HG02571 (cell line): Measurements from ENCODE around the gene DDX41.

Experiments
- ATAC-seq: cut with Tn5 transposase; IDR thresholded peaks from one replicate; pipeline ENCODE4 v1.9.1; 2021; ENCODE audit warnings: mild to moderate bottlenecking, moderate library complexity; ENCODE audit not compliant: unreplicated experiment

DDX41 gene

GRCh38 chr5:177513500-177513899 lies 3.3 kb downstream of the DDX41 start:
- no peak for ATAC-seq

DNA sequence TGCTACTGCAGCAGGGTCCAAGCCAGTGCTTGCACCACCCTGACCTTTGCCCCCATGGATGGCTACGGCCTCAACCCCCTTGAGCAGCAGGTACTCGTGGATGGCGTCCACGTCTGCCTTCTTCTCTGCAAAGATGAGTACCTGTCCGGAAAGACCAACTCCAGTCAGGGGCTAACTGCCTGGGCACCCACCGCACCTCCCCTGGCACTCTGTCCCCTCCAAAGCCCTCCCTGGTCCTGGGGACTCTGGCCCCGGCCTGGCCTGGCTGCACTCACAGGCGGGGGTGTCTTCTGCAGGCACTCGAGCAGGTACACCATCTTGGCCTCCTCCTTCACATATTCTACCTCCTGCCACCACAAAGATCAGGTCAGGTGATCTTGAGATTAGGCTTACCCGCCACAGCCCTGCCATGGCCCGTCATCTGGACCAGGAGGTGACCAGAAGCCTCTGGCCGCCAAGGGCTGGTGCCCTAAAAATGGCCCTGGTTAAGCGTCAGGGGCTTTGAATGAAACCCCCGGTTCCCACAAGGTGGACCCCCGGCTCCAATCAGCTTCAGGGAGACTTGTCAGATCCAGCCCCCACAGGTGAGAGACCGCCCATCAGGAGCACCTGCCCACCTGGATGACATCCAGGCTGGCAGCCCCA lies 3.9 kb downstream of the DDX41 start:
- no peak for ATAC-seq

DNA sequence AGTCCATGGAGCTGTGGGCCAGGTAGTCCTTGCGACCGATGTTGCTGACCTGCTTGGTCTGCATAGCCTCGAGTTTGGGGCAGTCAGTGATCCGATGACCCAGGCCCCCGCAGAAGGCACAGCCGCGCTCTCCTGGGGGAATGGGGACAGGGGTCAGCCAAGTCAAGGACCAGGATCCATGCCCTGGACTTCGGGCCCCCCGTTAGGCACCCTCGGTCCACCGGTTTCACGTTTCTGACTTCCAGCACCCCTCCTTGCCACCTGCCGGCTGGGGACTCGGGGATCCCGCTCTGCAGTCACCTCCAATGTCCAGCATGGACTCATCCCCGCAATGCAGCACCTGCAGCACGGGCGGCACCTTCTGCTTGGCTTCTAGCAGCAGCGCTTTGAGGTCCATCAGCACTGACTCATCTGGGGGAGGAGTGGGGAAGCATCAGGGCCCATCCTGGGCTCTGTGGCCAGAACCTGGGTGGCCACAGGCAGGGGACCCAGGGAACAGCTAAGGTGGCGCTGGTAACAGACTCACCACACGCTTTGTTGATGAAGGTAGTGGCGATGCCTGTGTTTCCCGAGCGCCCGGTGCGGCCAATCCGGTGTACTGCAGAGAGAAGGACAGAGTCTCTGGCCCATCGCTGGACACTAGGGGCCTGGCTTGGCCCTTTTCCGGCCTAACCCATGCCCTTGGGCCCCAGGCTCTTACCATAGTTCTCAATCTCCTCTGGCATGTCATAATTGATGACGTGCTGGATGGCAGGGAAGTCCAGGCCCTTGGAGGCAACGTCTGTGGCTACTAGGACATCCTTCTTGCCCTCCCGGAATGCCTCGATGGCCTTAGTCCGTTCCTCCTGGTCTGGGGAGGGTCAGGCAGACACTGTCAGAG lies 4.7 kb downstream of the DDX41 start:
- no peak for ATAC-seq

DNA sequence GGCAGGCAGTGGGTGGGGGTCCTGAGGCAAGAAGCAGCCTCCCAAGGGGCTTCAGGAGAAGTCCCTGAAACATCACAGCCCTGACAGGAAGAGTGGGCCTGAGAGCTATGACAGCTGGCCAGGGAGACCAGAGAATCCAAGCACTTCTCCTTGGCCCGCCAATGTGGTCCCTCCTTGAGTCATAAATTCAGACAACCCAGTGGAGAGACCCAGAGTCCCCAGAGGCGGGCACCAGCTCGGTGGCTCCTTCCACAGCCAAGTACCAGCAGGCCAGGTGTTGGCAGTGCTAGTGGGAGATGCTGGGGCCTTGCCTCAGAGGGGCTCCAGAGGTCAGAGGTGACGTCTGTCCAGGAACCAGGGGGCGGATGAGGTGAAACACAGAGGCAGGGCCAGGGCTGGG lies 5.6 kb downstream of the DDX41 start:
- ATAC-seq: no peak

DNA sequence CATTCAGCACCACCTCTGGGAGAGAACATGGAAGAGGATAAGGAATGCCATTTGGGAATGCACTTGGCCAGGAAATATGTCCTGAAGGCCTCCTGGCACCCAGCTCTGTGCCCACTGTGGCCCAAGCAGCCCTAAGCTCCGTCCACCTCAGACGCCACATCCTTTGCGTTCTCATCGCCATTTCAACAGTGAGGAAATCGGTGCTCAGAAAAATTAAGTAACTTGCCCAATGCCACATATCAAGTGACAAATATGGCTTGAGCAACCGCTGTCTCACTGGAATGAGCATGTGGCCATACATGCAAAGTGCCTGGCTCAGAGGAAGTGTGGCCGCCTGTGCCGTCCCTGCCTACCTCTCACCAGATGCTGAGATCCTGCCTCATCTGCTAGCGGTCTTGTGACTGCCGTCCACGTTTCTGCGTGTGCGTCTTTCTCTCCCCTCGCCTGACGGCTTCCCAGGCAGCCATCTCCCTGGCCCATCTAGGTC lies 6.2 kb downstream of the DDX41 start:
- ATAC-seq: peak; percentile 43

- peak; percentile 30 for ATAC-seq
These were observed 6.7 kb downstream of the DDX41 start for GRCh38 chr5:177509991-177510566.

DNA sequence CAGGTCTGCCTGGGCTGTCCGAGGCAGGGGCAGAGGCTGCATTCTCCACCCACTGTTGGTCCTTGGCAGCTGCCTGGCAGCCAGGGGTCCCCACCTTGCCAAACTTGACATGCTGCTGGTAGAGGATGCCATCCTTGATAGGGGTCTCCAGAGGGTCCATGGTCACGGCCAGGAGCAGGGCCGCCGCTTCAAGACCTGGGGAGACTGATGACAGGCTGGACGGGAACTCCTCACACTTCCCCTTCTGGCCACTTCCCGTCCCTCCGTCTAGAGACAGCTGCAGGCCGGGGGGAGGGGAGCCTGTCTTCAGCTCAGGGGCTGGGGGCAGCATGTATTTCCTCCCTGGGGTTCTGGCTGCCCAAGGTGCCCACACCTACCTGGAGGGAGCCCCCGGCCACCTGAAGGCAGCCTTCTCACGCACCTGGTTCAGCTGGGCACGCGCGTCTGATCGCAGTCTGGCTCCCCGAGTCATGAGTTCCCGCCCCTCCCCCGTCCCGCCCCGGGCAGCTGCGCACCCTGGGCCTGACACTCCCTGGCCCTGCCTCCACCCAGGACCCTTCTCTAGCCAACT lies 7.3 kb downstream of the DDX41 start, which contains the start of gene DOK3:
DOK3 (minus strand) TSS at position 446 of the 571 bp plus-strand sequence; CDS start at position 160, 286 bp downstream.
- ATAC-seq: peak; percentile 32

DNA sequence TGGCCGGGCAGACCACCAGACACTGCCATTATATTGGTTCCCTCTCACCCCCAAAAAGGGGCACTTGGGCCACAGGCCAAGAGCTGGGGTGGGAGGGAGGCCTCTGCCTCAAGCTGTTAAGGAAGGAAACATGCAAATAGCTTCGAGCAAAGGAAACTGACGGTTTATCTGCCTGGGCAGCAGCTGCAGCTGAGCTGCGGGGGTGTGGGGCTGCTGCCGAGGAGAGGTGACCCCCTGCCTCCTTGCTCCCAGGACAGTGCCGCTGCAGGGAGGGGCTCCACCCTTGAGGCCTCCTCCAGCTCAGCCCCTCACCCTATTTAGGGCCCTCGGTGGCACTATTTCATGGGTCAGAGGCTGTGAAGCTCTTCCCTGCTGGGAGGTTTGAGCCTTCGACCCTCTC lies 7.9 kb downstream of the DDX41 start:
- ATAC-seq: peak; percentile 28

GRCh38 chr5:177508221-177508611 lies 8.5 kb downstream of the DDX41 start:
- no peak for ATAC-seq

DNA sequence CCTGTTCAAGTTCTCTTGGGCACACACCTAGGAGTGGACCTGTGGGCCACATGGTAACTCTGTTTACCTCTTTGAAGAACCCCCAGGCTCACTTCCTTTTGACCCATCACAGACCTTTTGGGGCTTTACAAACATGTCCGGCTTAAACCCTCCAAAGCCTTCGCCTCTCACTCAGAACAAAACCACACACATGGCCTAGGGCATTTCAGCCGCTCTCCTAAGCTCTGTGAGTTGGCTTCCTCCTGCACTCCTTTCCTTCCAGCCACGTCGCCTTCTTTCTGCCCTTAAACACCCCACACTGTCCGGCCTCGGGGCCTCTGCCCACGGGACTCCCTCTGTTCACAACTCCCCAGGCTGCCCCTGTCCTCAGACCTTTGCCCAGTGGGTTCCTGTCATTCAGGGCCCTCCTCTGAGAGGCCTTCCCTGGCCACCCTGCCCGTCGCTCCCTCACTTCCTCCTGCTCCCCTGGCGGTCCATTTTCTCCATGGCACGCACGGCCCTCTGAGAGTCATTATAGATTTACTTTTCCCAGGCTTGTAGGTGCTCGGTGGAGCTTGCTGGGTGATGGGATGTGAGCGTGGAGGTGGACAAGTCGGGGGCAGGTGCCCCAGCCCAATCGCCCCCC lies 9.1 kb downstream of the DDX41 start:
- ATAC-seq: no peak

GRCh38 chr5:177507165-177507564 lies 9.6 kb downstream of the DDX41 start:
- no peak for ATAC-seq

DNA sequence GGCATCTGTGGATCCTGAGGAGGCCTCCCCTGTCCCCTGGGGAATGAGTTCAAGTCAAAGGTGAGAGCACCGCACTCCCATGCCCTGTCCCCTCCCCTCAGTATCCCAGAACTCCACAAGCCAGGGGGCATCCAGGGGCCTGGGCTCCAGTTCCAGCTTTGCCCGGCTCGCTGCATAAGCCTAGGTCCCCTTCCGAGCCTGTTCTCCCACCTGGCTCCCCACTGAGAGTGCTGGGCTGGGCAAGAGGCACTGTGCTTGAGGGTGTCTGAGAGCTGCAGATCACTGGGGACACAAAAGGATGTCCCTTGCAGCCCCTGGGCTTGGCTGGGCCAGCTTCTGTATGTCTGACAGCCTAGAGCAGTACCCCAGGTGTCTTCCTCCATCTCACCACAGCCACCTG lies 11.7 kb downstream of the DDX41 start:
- ATAC-seq: no peak

GRCh38 chr5:177504086-177505056 lies 12.4 kb downstream of the DDX41 start:
- ATAC-seq: no peak

DNA sequence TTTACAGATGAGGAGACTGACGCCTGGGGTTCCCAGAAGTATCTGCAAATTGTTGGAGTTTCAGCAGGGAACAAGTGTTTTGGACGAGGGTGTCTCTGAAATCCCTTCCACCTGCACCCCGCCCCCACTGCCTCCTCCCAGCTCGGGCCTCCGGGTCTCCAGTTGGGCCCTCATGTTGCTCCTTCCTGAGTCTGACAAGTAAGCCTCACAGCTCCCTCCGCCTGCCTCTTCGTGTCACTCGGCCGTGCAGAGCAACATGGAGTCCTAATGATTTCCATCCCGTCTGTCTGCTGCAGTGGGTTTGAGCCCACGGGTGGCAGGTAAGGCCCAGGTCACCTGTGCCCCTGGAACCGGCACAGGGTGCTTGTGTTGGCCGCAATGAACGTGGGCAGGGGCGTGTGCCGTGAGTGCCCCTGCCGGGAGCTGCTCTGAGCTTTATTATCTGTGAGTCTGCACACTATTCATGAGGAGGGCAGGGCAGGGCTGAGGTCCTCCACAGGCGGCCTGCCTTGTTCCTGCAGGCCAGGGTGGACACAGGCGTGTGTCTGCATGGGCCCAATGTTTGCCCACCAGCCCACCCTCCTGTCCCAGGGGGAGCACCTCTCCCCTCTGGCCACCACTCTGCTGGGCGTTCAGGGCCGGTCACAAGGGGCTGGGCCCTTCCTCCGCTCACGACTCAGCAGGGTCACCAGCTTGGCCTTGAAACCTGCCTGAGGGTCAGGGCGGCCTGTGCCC lies 13.2 kb downstream of the DDX41 start:
- ATAC-seq: no peak

- ATAC-seq: no peak
These were observed 13.9 kb downstream of the DDX41 start for GRCh38 chr5:177502886-177503285.

DNA sequence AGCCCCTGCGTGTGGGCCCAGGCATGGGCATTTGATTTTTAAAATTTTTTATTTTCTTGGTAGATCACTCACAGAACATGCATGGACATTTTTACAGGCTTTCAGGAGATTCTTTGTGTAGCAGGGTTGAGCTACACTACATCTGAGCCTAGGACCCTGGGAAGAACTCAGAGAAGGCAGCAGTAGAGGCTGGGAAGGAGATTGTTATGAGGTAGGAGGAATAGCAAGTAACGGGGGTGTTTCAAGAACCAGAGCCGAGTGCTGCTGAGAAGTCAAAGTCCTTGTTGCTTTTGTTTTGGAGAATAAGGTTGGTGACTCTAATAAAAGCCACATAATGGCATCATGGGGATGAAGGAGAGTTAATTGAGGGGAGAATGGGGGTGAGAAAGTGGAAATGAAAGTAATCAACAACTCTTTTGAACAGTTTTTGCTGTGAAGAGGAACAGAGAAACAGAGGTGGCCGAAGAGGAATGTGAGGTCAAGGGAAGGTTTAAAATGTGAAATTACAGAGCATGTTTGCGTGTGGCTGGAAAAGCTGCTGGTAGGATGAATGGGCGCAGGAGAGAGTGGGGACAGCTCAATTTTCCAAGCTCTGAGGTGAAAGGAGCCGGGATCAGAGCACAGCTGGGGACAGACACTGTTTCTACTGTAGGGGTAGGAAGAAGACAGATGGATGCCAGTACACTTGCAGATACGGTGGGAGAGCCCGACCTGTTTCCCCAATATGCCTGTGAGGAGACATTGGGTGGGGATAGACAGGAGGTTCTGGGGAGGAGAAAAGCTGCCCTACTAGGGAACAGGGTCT lies 14.7 kb downstream of the DDX41 start:
- no peak for ATAC-seq

GRCh38 chr5:177500685-177501522 lies 15.9 kb downstream of the DDX41 start:
- no peak for ATAC-seq
